CD4-positive, alpha-beta T cell (primary cell): ENCODE results near the gene MAB21L4. TPM values are rescaled to one million over a fixed set of nuclear protein-coding genes. Genes with fewer than 3 reads are reported as not detected.

Source experiments
- ATAC-seq: fragments of 200-7000 bp; cut with Tn5 transposase; one replicate; pipeline ENCODE4 v1.10.0; 2022; ENCODE audit warnings: mild to moderate bottlenecking; ENCODE audit not compliant: poor library complexity
- CTCF ChIA-PET: fragments of 350-600 bp; sonication (Branson Sonifier 250); formaldehyde crosslinking; loops from one replicate; lab custom pipeline; 2021; ENCODE audit warnings: antibody characterized with exemption, inconsistent platforms; lab: Charles Lee
- POLR2A ChIA-PET: fragments of 350-600 bp; sonication (Branson Sonifier 250); formaldehyde crosslinking; loops from one replicate; lab custom pipeline; 2021; ENCODE audit warnings: antibody characterized with exemption, inconsistent platforms; lab: Charles Lee
- DNase-seq, 14 experiments: peaks; one replicate each; pipeline ENCODE4 v3.0.0-alpha.2; 2013 to 2020; ENCODE audit warnings: mixed read lengths in 2 of 14
- H3K27ac ChIP-seq, 2 donors: one replicate each; pipeline versions ENCODE4 v1.5.1 to v1.7.0; 2013; ENCODE audit warnings: low read length in 2 of 2, low read depth in 1 of 2, mild to moderate bottlenecking in 1 of 2
- H3K27me3 ChIP-seq, 2 experiments: 1 replicate in 1 of 2; 2 replicates in 1 of 2; pipeline versions ENCODE4 v1.6.1 to v1.7.0; 2013; ENCODE audit warnings: low read length in 2 of 2, control low read depth in 1 of 2, mild to moderate bottlenecking in 1 of 2, moderate library complexity in 1 of 2; ENCODE audit not compliant: insufficient read depth in 2 of 2, control insufficient read depth in 1 of 2
- H3K36me3 ChIP-seq: one replicate; pipeline ENCODE4 v1.6.1; 2013; ENCODE audit warnings: low read length, control low read depth; ENCODE audit not compliant: insufficient read depth
- H3K4me1 ChIP-seq: one replicate; pipeline ENCODE4 v1.6.1; 2013; ENCODE audit warnings: low read length, control low read depth; ENCODE audit not compliant: insufficient read depth
- H3K4me3 ChIP-seq: one replicate; pipeline ENCODE4 v1.5.1; 2013; ENCODE audit warnings: mild to moderate bottlenecking, low read length, moderate library complexity
- H3K9me3 ChIP-seq, 2 experiments: 1 replicate in 1 of 2; 2 replicates in 1 of 2; pipeline versions ENCODE4 v1.6.1 to v1.7.0; 2013; ENCODE audit warnings: low read length in 2 of 2, mild to moderate bottlenecking in 2 of 2, control low read depth in 1 of 2, moderate library complexity in 1 of 2; ENCODE audit not compliant: control insufficient read depth in 1 of 2, insufficient read depth in 1 of 2
- H3K27ac Mint-ChIP-seq: one replicate; pipeline ENCODE4 v1.8.0; 2020; ENCODE audit warnings: mixed read lengths
- H3K27me3 Mint-ChIP-seq: one replicate; pipeline ENCODE4 v1.8.0; 2021; ENCODE audit warnings: mixed read lengths
- H3K36me3 Mint-ChIP-seq: one replicate; pipeline ENCODE4 v1.8.0; 2021; ENCODE audit warnings: low read depth, mixed read lengths
- H3K4me1 Mint-ChIP-seq: one replicate; pipeline ENCODE4 v1.8.0; 2021; ENCODE audit warnings: low read depth, mixed read lengths
- H3K4me3 Mint-ChIP-seq: one replicate; pipeline ENCODE4 v1.8.0; 2020; ENCODE audit warnings: mild to moderate bottlenecking, mixed read lengths
- H3K9me3 Mint-ChIP-seq: one replicate; pipeline ENCODE4 v1.8.0; 2020; ENCODE audit warnings: mixed read lengths
- intact Hi-C, 2 experiments: fragments of 100-400 bp; cut with DNase I in 1 of 2; cut with micrococcal nuclease in 1 of 2; formaldehyde crosslinking; loops; one replicate each; pipeline versions ENCODE4 v1.15.1 to v1.9.0; 2023 to 2025; cut with DNase I, micrococcal nuclease
- total RNA-seq, 174 experiments: library from RNA in 2 of 174; stranded (reverse) in 2 of 174; gene quantifications; one replicate each; pipeline ENCODE4 v1.2.3 and lab custom pipeline; 2021 to 2026
- TF ChIP-seq, protein P1 (sequence below): fragments of 200-600 bp; IDR thresholded peaks from one replicate; pipeline ENCODE4 v1.8.0; 2022; ENCODE audit warnings: antibody characterized with exemption, mild to moderate bottlenecking

MAB21L4 gene
- total RNA-seq, 2 experiments from 2014 or later, result not detected

GRCh38 chr2:240909216-240909974 is 13.4 kb upstream of the MAB21L4 start:
- no peaks in the 10 kb centered on the region for H3K36me3 ChIP-seq
- H3K4me3 ChIP-seq, result no peak overlapping the region
- Mint-ChIP-seq H3K27me3 (peaks cover 21% of the 10 kb centered on the region), H3K4me3 (no peak overlapping the region), H3K36me3 (no peaks in the 10 kb centered on the region), H3K9me3 (no peaks in the 10 kb centered on the region), H3K27ac (no peak overlapping the region), H3K4me1 (no peaks in the 10 kb centered on the region)
- CTCF ChIA-PET, result no interaction called here
- intact Hi-C loops, result no loop called here
- H3K27ac ChIP-seq, result no peak overlapping the region
- H3K9me3 ChIP-seq, result peaks cover 0 to 4% of the 10 kb centered on the region in 2 experiments
- DNase-seq, result no peak
- no peak for ATAC-seq
- no peaks in the 10 kb centered on the region for H3K4me1 ChIP-seq
- H3K27me3 ChIP-seq, result peaks cover 8 to 9% of the 10 kb centered on the region in 2 experiments
- TF ChIP-seq, protein P1, sequence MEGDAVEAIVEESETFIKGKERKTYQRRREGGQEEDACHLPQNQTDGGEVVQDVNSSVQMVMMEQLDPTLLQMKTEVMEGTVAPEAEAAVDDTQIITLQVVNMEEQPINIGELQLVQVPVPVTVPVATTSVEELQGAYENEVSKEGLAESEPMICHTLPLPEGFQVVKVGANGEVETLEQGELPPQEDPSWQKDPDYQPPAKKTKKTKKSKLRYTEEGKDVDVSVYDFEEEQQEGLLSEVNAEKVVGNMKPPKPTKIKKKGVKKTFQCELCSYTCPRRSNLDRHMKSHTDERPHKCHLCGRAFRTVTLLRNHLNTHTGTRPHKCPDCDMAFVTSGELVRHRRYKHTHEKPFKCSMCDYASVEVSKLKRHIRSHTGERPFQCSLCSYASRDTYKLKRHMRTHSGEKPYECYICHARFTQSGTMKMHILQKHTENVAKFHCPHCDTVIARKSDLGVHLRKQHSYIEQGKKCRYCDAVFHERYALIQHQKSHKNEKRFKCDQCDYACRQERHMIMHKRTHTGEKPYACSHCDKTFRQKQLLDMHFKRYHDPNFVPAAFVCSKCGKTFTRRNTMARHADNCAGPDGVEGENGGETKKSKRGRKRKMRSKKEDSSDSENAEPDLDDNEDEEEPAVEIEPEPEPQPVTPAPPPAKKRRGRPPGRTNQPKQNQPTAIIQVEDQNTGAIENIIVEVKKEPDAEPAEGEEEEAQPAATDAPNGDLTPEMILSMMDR, result no peak
- POLR2A ChIA-PET, result no interaction called here

GRCh38 chr2:240906911-240907590 is 11.1 kb upstream of the MAB21L4 start:
- CTCF ChIA-PET, result no interaction called here
- H3K27me3 Mint-ChIP-seq, result peaks cover 13% of the 10 kb centered on the region
- DNase-seq (no peak), ATAC-seq (no peak)
- no peaks in the 10 kb centered on the region for H3K4me1 Mint-ChIP-seq
- H3K27ac Mint-ChIP-seq, result no peak overlapping the region
- no peaks in the 10 kb centered on the region for H3K36me3 Mint-ChIP-seq
- TF ChIP-seq, protein P1, result no peak
- Histone ChIP-seq H3K4me1 (no peaks in the 10 kb centered on the region), H3K27me3 (peaks cover 0 to 2% of the 10 kb centered on the region in 2 experiments), H3K4me3 (no peak overlapping the region), H3K36me3 (no peaks in the 10 kb centered on the region), H3K27ac (no peak overlapping the region), H3K9me3 (peaks cover 0 to 2% of the 10 kb centered on the region in 2 experiments)
- no peaks in the 10 kb centered on the region for H3K9me3 Mint-ChIP-seq
- POLR2A ChIA-PET, result no interaction called here
- intact Hi-C loops, result no loop called here
- no peak overlapping the region for H3K4me3 Mint-ChIP-seq

DNA sequence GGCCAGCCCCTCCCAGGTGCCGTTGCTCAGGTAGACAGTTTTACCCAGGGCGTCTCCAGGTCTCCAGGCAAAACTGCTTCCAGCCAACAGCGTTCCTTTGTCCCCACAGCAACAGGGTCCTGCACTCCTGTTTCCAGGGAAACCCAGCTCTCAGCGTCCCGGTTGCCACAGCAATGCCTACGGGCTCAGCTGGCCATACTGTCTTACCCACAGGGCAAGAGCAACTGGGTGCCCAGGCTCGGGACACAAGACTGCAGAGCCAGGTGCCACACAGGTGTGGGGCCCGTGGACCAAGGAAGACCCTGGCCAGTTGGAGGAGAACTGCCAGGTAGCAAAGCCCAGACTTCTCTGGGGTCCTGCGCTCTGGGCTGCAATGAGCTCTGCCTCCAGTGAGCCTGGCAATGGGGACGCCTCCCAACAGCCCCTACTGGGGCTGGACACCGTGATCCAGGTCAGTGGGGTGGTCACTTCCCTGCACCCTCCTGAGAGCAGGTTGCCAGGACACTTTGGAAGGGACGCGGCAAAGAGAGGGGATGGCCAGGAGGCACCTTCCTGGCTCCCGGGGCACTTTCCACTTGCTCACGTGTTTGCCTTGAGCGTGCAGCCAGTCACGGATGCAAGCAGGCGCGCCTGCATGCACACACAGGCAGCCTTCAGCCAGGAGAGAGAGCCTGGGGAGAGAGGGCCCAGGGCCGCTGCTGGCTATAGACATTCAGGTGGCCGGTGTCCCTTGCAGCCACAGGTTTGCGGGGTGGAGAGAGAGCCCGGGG is 10.4 kb upstream of the MAB21L4 start, which contains the start of gene CROCC2:
TSS of gene CROCC2 (plus strand) at position 196 of the 770 bp plus-strand sequence. CDS start at position 374, 178 bp downstream.
- CTCF ChIA-PET, result no interaction called here
- H3K27me3 Mint-ChIP-seq, result peaks cover 7% of the 10 kb centered on the region
- no peaks in the 10 kb centered on the region for H3K9me3 Mint-ChIP-seq
- DNase-seq (no peak), ATAC-seq (no peak)
- intact Hi-C loops, result no loop called here
- Histone ChIP-seq H3K4me3 (no peak within 1 kb of the TSS), H3K9me3 (peaks cover 0 to 5% of the 10 kb centered on the region in 2 experiments), H3K27me3 (no peaks in the 10 kb centered on the region), H3K27ac (no peak within 1 kb of the TSS), H3K36me3 (no peaks in the 10 kb centered on the region), H3K4me1 (no peaks in the 10 kb centered on the region)
- no peak within 1 kb of the TSS for H3K4me3 Mint-ChIP-seq
- H3K4me1 Mint-ChIP-seq, result no peaks in the 10 kb centered on the region
- POLR2A ChIA-PET, result no interaction called here
- TF ChIP-seq, protein P1, result no peak
- H3K36me3 Mint-ChIP-seq, result no peaks in the 10 kb centered on the region
- no peak within 1 kb of the TSS for H3K27ac Mint-ChIP-seq
